ENCODE data around the gene RCAN1.

DNA sequence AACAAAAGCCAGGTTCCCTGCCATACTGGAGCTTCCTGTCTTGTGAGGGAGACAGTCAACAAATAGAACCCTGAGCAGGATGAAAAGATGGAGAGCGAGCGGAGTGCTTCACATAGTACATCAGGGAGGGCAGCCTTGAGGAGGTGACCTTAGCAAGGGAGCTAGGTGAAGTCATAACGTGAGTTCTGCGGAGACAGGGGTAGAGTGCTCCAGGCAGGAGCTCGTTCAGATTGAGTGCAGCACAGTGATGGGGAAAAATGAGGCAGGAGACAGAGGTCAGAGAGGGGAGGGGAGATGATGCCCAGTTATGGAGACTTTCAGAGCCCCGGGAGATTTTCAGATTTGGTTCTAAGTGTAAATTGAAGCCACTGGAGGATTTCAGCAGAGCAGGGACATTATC, 38.6 kb upstream of the RCAN1 start:
- no peak for TF ChIP-seq POLR2AphosphoS5 (IDR thresholded peaks at IDR 0.05; ENCODE audit: low read depth, low read length)
- TF ChIP-seq, protein P1, sequence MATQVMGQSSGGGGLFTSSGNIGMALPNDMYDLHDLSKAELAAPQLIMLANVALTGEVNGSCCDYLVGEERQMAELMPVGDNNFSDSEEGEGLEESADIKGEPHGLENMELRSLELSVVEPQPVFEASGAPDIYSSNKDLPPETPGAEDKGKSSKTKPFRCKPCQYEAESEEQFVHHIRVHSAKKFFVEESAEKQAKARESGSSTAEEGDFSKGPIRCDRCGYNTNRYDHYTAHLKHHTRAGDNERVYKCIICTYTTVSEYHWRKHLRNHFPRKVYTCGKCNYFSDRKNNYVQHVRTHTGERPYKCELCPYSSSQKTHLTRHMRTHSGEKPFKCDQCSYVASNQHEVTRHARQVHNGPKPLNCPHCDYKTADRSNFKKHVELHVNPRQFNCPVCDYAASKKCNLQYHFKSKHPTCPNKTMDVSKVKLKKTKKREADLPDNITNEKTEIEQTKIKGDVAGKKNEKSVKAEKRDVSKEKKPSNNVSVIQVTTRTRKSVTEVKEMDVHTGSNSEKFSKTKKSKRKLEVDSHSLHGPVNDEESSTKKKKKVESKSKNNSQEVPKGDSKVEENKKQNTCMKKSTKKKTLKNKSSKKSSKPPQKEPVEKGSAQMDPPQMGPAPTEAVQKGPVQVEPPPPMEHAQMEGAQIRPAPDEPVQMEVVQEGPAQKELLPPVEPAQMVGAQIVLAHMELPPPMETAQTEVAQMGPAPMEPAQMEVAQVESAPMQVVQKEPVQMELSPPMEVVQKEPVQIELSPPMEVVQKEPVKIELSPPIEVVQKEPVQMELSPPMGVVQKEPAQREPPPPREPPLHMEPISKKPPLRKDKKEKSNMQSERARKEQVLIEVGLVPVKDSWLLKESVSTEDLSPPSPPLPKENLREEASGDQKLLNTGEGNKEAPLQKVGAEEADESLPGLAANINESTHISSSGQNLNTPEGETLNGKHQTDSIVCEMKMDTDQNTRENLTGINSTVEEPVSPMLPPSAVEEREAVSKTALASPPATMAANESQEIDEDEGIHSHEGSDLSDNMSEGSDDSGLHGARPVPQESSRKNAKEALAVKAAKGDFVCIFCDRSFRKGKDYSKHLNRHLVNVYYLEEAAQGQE (IDR thresholded peaks at IDR 0.05; ENCODE audit: insufficient read depth in 1 of 2, low read depth in 2 of 2, low read length in 2 of 2): no peak
- no peak for TF ChIP-seq TAF1 (IDR thresholded peaks at IDR 0.05; ENCODE audit: borderline replicate concordance, insufficient read depth, low read length)
- no peak for TF ChIP-seq SIN3A (IDR thresholded peaks at IDR 0.05; ENCODE audit: borderline replicate concordance, insufficient read depth, low read length)
- no peak for TF ChIP-seq FOXP2 (optimal IDR thresholded peaks at IDR 0.05; ENCODE audit: borderline replicate concordance, extremely low read depth, extremely low read length, insufficient read depth)
